Urothelium cell line (cell line): Measurements from ENCODE around the gene YTHDF1.
"Not testable (repeated sequence)": the region's sequence is repeated elsewhere in the genome, so short reads cannot be mapped to it uniquely, and the experiment has no call there.

ENCODE experiments used
- DNase-seq: peaks from one replicate; pipeline ENCODE4 v3.0.0; 2011; ENCODE audit warnings: low spot score, mixed read lengths
- FAIRE-seq: peaks from 2 replicates; lab custom pipeline; 2011; peaks lifted over from hg19 to GRCh38; lab: Jason Lieb, UNC

YTHDF1 gene

GRCh38 chr20:63216041-63216848, at the start of gene YTHDF1:
TSS of gene YTHDF1 (minus strand) at chr20:63216131. CDS start at chr20:63215892, 239 bp downstream.
- FAIRE-seq (peak; percentile 100), DNase-seq (peak; percentile 100)

- DNase-seq (no peak), FAIRE-seq (no peak)
Observed at GRCh38 chr20:63264519-63264918, 48.6 kb upstream of the YTHDF1 start.

- FAIRE-seq = peak; percentile 86
- no peak for DNase-seq
Observed at GRCh38 chr20:63264000-63264399, 48.1 kb upstream of the YTHDF1 start.

- DNase-seq (no peak), FAIRE-seq (peak; percentile 42)
Observed at GRCh38 chr20:63262836-63263235, 46.9 kb upstream of the YTHDF1 start.

- FAIRE-seq (peak; percentile 97), DNase-seq (no peak)
Observed at GRCh38 chr20:63261795-63262528, 46.0 kb upstream of the YTHDF1 start.

GRCh38 chr20:63261060-63261794, 45.3 kb upstream of the YTHDF1 start:
- DNase-seq (no peak), FAIRE-seq (peak; percentile 77)

GRCh38 chr20:63260521-63260920, 44.6 kb upstream of the YTHDF1 start:
- no peak for FAIRE-seq
- no peak for DNase-seq

- peak; percentile 55 for FAIRE-seq
Observed at GRCh38 chr20:63259734-63260460, 44.0 kb upstream of the YTHDF1 start.

GRCh38 chr20:63258781-63259180, 42.9 kb upstream of the YTHDF1 start:
- FAIRE-seq = peak; percentile 87

More at GRCh38 chr20:63259734-63260460, 44.0 kb upstream of the YTHDF1 start:
- DNase-seq = no peak

GRCh38 chr20:63257629-63258028, 41.7 kb upstream of the YTHDF1 start:
- FAIRE-seq (no peak), DNase-seq (no peak)

More at GRCh38 chr20:63258781-63259180, 42.9 kb upstream of the YTHDF1 start:
- no peak for DNase-seq

- DNase-seq (no peak), FAIRE-seq (peak; percentile 99)
Observed at GRCh38 chr20:63256954-63257353, 41.0 kb upstream of the YTHDF1 start.

GRCh38 chr20:63255931-63256704, 40.2 kb upstream of the YTHDF1 start:
- DNase-seq (no peak), FAIRE-seq (no peak)

GRCh38 chr20:63254606-63255384, 38.9 kb upstream of the YTHDF1 start:
- peak; percentile 75 for FAIRE-seq
- no peak for DNase-seq

- no peak for FAIRE-seq
Observed at GRCh38 chr20:63254232-63254605, 38.3 kb upstream of the YTHDF1 start, which contains the start of gene NKAIN4. TSS of gene NKAIN4 (minus strand) at chr20:63254463. CDS start at chr20:63254450, 13 bp downstream.

GRCh38 chr20:63253438-63254231, 37.7 kb upstream of the YTHDF1 start:
- FAIRE-seq (peak; percentile 55), DNase-seq (no peak)

More at GRCh38 chr20:63254232-63254605, 38.3 kb upstream of the YTHDF1 start, which contains the start of gene NKAIN4:
- no peak for DNase-seq

GRCh38 chr20:63253065-63253437, 37.1 kb upstream of the YTHDF1 start:
- no peak for FAIRE-seq

GRCh38 chr20:63252284-63252711, 36.4 kb upstream of the YTHDF1 start:
- no peak for DNase-seq
- FAIRE-seq = no peak

More at GRCh38 chr20:63253065-63253437, 37.1 kb upstream of the YTHDF1 start:
- DNase-seq = no peak

- FAIRE-seq, DNase-seq: not testable (repeated sequence)
Observed at GRCh38 chr20:63251350-63251749, 35.4 kb upstream of the YTHDF1 start.
